PC-3 (cell line): ENCODE data around the gene MKLN1. TPM values are rescaled to one million over a fixed set of nuclear protein-coding genes. Genes with fewer than 3 reads are reported as not detected.

Experiments
- ATAC-seq: fragments of 200-7000 bp; cut with Tn5 transposase; 2 replicates; pipeline ENCODE4 v1.9.1; 2020; ENCODE audit warnings: mild to moderate bottlenecking, moderate library complexity
- BruUV-seq: library from RNA; stranded (reverse); fragments of 400-500 nt; replicated peaks from 2 replicates; lab custom pipeline; 2021; lab: Mats Ljungman, UMichigan
- CTCF ChIA-PET: fragments of 300-600 bp; sonication (Branson Sonifier 250); formaldehyde crosslinking; loops from one replicate; lab custom pipeline; 2022; ENCODE audit warnings: antibody characterized with exemption; lab: Charles Lee
- POLR2A ChIA-PET: fragments of 300-600 bp; sonication (Branson Sonifier 250); formaldehyde crosslinking; loops from one replicate; lab custom pipeline; 2022; ENCODE audit warnings: antibody characterized with exemption; ENCODE audit not compliant: unreplicated experiment; lab: Charles Lee
- DNase-seq: peaks from one replicate; pipeline ENCODE4 v3.0.0-alpha.2; 2015
- H2AFZ ChIP-seq: fragments of 300-600 bp; sonication (generic); 2 replicates; pipeline ENCODE4 v1.6.0; 2016; ENCODE audit warnings: antibody characterized with exemption, low read length
- H3F3A ChIP-seq: fragments of 300-600 bp; sonication (generic); one replicate; pipeline ENCODE4 v1.6.0; 2017; ENCODE audit warnings: antibody characterized with exemption, low read length, control low read depth, mild to moderate bottlenecking; ENCODE audit not compliant: unreplicated experiment
- H3K27ac ChIP-seq: fragments of 300-600 bp; sonication (generic); 2 replicates; pipeline ENCODE4 v1.5.1; 2016; ENCODE audit warnings: mild to moderate bottlenecking, low read length
- H3K27me3 ChIP-seq: fragments of 300-600 bp; sonication (generic); 2 replicates; pipeline ENCODE4 v1.6.1; 2016; ENCODE audit warnings: low read length, mixed read lengths
- H3K36me3 ChIP-seq: fragments of 300-600 bp; sonication (generic); 2 replicates; pipeline ENCODE4 v1.6.1; 2016; ENCODE audit warnings: low read depth, mixed run types, low read length, mixed read lengths
- H3K4me1 ChIP-seq: fragments of 300-600 bp; sonication (generic); 2 replicates; pipeline ENCODE4 v1.5.1; 2016; ENCODE audit warnings: low read length; ENCODE audit not compliant: insufficient read depth
- H3K4me2 ChIP-seq: fragments of 300-600 bp; sonication (generic); 2 replicates; pipeline ENCODE4 v1.6.0; 2016; ENCODE audit warnings: low read length
- H3K4me3 ChIP-seq: fragments of 300-600 bp; sonication (generic); 2 replicates; pipeline ENCODE4 v1.5.1; 2016; ENCODE audit warnings: mild to moderate bottlenecking, low read length, mixed read lengths
- H3K79me2 ChIP-seq: fragments of 300-600 bp; sonication (generic); 2 replicates; pipeline ENCODE4 v1.6.1; 2017; ENCODE audit warnings: low read length, mixed read lengths
- H3K9ac ChIP-seq: fragments of 300-600 bp; sonication (generic); 2 replicates; pipeline ENCODE4 v1.6.0; 2016; ENCODE audit warnings: mild to moderate bottlenecking, low read length
- H3K9me2 ChIP-seq: fragments of 300-600 bp; sonication (generic); replicated peaks from 2 replicates; pipeline ENCODE4 v1.6.1; 2016; ENCODE audit warnings: mixed run types, low read length, mixed read lengths
- H3K9me3 ChIP-seq: fragments of 300-600 bp; sonication (generic); 2 replicates; pipeline ENCODE4 v1.6.1; 2016; ENCODE audit warnings: low read length, mixed read lengths
- H4K20me1 ChIP-seq: fragments of 300-600 bp; sonication (generic); 2 replicates; pipeline ENCODE4 v1.6.1; 2016; ENCODE audit warnings: low read length, mixed read lengths
- EZH2 ChIP-seq: fragments of 300-600 bp; sonication (generic); IDR thresholded peaks from one replicate; pipeline ENCODE4 v1.6.1; 2017; ENCODE audit warnings: antibody characterized with exemption, mild to moderate bottlenecking, low read length; ENCODE audit not compliant: unreplicated experiment
- EZH2phosphoT487 ChIP-seq: fragments of 300-600 bp; sonication (generic); IDR thresholded peaks from 2 replicates; pipeline ENCODE4 v1.6.1; 2018; ENCODE audit warnings: mild to moderate bottlenecking, antibody characterized with exemption, low read length, borderline replicate concordance
- intact Hi-C: fragments of 100-400 bp; cut with micrococcal nuclease; formaldehyde crosslinking; loops from 2 replicates; pipeline ENCODE4 v1.9.0; 2023
- total RNA-seq: library from RNA; depleted of rRNA; stranded (reverse); fragments of >200 nt; gene quantifications from 2 replicates; pipeline ENCODE4 v1.2.3, GENCODE V29; 2014
- TF ChIP-seq, protein P1 (sequence below): fragments of 300-600 bp; sonication (generic); conservative IDR thresholded peaks from 2 replicates; pipeline ENCODE4 v1.5.1; 2017; ENCODE audit warnings: antibody characterized with exemption, low read depth, mild to moderate bottlenecking, low read length

MKLN1 gene
- total RNA-seq, 1 experiment from 2014 or later: 16.3 TPM

- ChIA-PET POLR2A (no interaction called here), CTCF (no interaction called here)
- peaks cover 13% of the 10 kb centered on the region for H3K4me1 ChIP-seq
- no peak overlapping the region for H3K27ac ChIP-seq
- no peak overlapping the region for H3K9ac ChIP-seq
- TF ChIP-seq EZH2phosphoT487 (no peak), EZH2 (no peak)
- TF ChIP-seq, protein P1, sequence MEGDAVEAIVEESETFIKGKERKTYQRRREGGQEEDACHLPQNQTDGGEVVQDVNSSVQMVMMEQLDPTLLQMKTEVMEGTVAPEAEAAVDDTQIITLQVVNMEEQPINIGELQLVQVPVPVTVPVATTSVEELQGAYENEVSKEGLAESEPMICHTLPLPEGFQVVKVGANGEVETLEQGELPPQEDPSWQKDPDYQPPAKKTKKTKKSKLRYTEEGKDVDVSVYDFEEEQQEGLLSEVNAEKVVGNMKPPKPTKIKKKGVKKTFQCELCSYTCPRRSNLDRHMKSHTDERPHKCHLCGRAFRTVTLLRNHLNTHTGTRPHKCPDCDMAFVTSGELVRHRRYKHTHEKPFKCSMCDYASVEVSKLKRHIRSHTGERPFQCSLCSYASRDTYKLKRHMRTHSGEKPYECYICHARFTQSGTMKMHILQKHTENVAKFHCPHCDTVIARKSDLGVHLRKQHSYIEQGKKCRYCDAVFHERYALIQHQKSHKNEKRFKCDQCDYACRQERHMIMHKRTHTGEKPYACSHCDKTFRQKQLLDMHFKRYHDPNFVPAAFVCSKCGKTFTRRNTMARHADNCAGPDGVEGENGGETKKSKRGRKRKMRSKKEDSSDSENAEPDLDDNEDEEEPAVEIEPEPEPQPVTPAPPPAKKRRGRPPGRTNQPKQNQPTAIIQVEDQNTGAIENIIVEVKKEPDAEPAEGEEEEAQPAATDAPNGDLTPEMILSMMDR: no peak
- no peak for ATAC-seq
- no peaks in the 10 kb centered on the region for H3F3A ChIP-seq
- intact Hi-C loops: no loop called here
- no peak overlapping the region for H2AFZ ChIP-seq
- no peaks in the 10 kb centered on the region for H3K36me3 ChIP-seq
- H3K4me3 ChIP-seq: no peak overlapping the region
- H3K9me2 ChIP-seq: no peaks in the 10 kb centered on the region
- BruUV-seq: no TSS peak
- H3K4me2 ChIP-seq: no peak overlapping the region
- H3K79me2 ChIP-seq: peaks cover 53% of the 10 kb centered on the region
- DNase-seq: no peak
- H3K9me3 ChIP-seq: no peaks in the 10 kb centered on the region
- no peaks in the 10 kb centered on the region for H4K20me1 ChIP-seq
- no peaks in the 10 kb centered on the region for H3K27me3 ChIP-seq
Measured at GRCh38 chr7:131533566-131534561, 206.2 kb downstream of the MKLN1 start.

- Histone ChIP-seq H4K20me1 (no peaks in the 10 kb centered on the region), H3K9ac (no peak overlapping the region), H3K36me3 (no peaks in the 10 kb centered on the region), H3K4me3 (no peak overlapping the region), H3K9me2 (no peaks in the 10 kb centered on the region), H3K79me2 (peaks cover 68% of the 10 kb centered on the region), H3K9me3 (no peaks in the 10 kb centered on the region), H3K4me2 (no peak overlapping the region), H3K27ac (no peak overlapping the region), H3K4me1 (peaks cover 35% of the 10 kb centered on the region), H3F3A (no peaks in the 10 kb centered on the region), H3K27me3 (no peaks in the 10 kb centered on the region), H2AFZ (no peak overlapping the region)
- DNase-seq (no peak), ATAC-seq (no peak)
- POLR2A ChIA-PET: no interaction called here
- CTCF ChIA-PET: no interaction called here
- no TSS peak for BruUV-seq
- intact Hi-C loops: no loop called here
- TF ChIP-seq EZH2: no peak
- TF ChIP-seq EZH2phosphoT487: no peak
Measured at GRCh38 chr7:131536361-131536849, 208.7 kb downstream of the MKLN1 start.

- CTCF ChIA-PET: no interaction called here
- Histone ChIP-seq H3F3A (no peaks in the 10 kb centered on the region), H3K27me3 (no peaks in the 10 kb centered on the region), H3K4me1 (peaks cover 35% of the 10 kb centered on the region), H3K27ac (no peak overlapping the region), H4K20me1 (no peaks in the 10 kb centered on the region), H3K79me2 (peaks cover 74% of the 10 kb centered on the region), H2AFZ (no peak overlapping the region), H3K36me3 (no peaks in the 10 kb centered on the region), H3K4me3 (no peak overlapping the region), H3K9me2 (no peaks in the 10 kb centered on the region), H3K4me2 (no peak overlapping the region), H3K9ac (no peak overlapping the region), H3K9me3 (no peaks in the 10 kb centered on the region)
- DNase-seq (no peak), ATAC-seq (no peak)
- intact Hi-C loops: no loop called here
- no TSS peak for BruUV-seq
- POLR2A ChIA-PET: interaction anchor here (0.6 kb wide), 1 partner anchor 16 kb away, joined by 5 read pairs; no protein-coding TSS in a partner anchor
- TF ChIP-seq, protein P1: no peak
- TF ChIP-seq EZH2: no peak
- no peak for TF ChIP-seq EZH2phosphoT487
Measured at GRCh38 chr7:131537571-131537978, 209.9 kb downstream of the MKLN1 start.
